Thymus (tissue), 11 donors: ENCODE measurements around the gene AMY2B. TPM values are rescaled to one million over a fixed set of nuclear protein-coding genes. Genes with fewer than 3 reads are reported as not detected.
"Not testable (repeated sequence)": the region's sequence is repeated elsewhere in the genome, so short reads cannot be mapped to it uniquely, and the experiment has no call there.

Experiments used
- DNase-seq, 9 donors: peaks; one replicate each; pipeline ENCODE4 v3.0.0-alpha.2; 2013; ENCODE audit warnings: low spot score in 9 of 9, low read depth in 6 of 9, missing footprints in 1 of 9
- H3K27ac ChIP-seq, 2 donors: one replicate each; pipeline ENCODE4 v1.5.1; 2013; ENCODE audit warnings: control low read depth in 1 of 2, low read depth in 1 of 2, low read length in 1 of 2, mild to moderate bottlenecking in 1 of 2, moderate library complexity in 1 of 2
- H3K27me3 ChIP-seq, 2 donors: one replicate each; pipeline ENCODE4 v1.5.1; 2013; ENCODE audit warnings: low read length in 1 of 2; ENCODE audit not compliant: control insufficient read depth in 2 of 2, insufficient read depth in 1 of 2
- H3K36me3 ChIP-seq, 2 donors: one replicate each; pipeline ENCODE4 v1.5.1; 2013; ENCODE audit warnings: low read length in 1 of 2, mild to moderate bottlenecking in 1 of 2, moderate library complexity in 1 of 2; ENCODE audit not compliant: control insufficient read depth in 2 of 2, insufficient read depth in 2 of 2
- H3K4me1 ChIP-seq, 2 donors: one replicate each; pipeline ENCODE4 v1.5.1; 2013; ENCODE audit warnings: low read length in 2 of 2; ENCODE audit not compliant: control insufficient read depth in 2 of 2, insufficient read depth in 2 of 2
- H3K4me3 ChIP-seq, 2 donors: one replicate each; pipeline ENCODE4 v1.5.1; 2013; ENCODE audit warnings: low read length in 2 of 2, control low read depth in 1 of 2, mild to moderate bottlenecking in 1 of 2
- H3K9me3 ChIP-seq, 2 donors: one replicate each; pipeline ENCODE4 v1.5.1; 2013; ENCODE audit warnings: low read length in 1 of 2, mild to moderate bottlenecking in 1 of 2; ENCODE audit not compliant: control insufficient read depth in 2 of 2, insufficient read depth in 1 of 2
- WGBS: extraction: QIAGEN DNeasy Blood & Tissue Kit; methylation state at CpG from one replicate; pipeline ENCODE4 v1.1.7; 2013; 5-methylcytosine and 5-hydroxymethylcytosine counted together
- polyA plus RNA-seq: library from polyadenylated mRNA; stranded (reverse); fragments of 200-250 nt; gene quantifications from one replicate; pipeline ENCODE4 v1.2.3, GENCODE V29; 2013
- total RNA-seq: library from RNA; stranded (reverse); fragments of 120-200 nt; gene quantifications from one replicate; pipeline ENCODE4 v1.2.4, GENCODE V29; 2013
- donor health status: healthy.

The AMY2B gene
- total and polyA plus RNA-seq, 2 donors = 12.5 to 83.9 TPM

GRCh38 chr1:103546496-103546895 lies 24.9 kb upstream of the AMY2B start:
- 98% methylated on average over 1 of the region's 1 CpG for WGBS
- Histone ChIP-seq H3K36me3 (peaks cover 17 to 37% of the 10 kb centered on the region in 2 donors), H3K27me3 (no peaks in the 10 kb centered on the region), H3K27ac (no peak overlapping the region), H3K4me1 (no peaks in the 10 kb centered on the region), H3K4me3 (no peak overlapping the region), H3K9me3 (no peaks in the 10 kb centered on the region)
- no peak for DNase-seq

- H3K9me3 ChIP-seq = no peaks in the 10 kb centered on the region
- WGBS = 98% methylated on average over 3 of the region's 3 CpGs
- DNase-seq = no peak
- no peaks in the 10 kb centered on the region for H3K4me1 ChIP-seq
- no peaks in the 10 kb centered on the region for H3K27me3 ChIP-seq
- H3K36me3 ChIP-seq = peaks cover 23 to 42% of the 10 kb centered on the region in 2 donors
- no peak overlapping the region for H3K4me3 ChIP-seq
- no peak overlapping the region for H3K27ac ChIP-seq
Observed at GRCh38 chr1:103547840-103548239, 23.5 kb upstream of the AMY2B start.

DNA sequence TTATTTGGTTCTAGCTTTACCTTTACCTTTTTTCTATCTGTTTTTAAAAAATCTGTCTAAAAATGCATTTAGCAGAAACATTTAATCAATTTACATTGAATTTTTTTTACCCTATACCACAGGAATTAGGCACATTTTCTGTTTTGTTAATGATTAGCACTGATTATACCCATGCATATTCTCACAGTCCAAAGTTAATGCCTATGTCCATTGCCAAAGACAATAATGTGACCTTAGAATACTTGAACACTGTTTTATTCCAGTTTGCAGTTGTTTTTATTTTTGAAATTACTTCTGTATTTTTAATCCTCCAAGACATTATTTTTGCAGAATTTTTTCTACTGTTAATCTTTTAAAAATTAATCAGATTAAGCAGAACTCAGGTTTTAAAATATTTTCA lies 11.0 kb upstream of the AMY2B start:
- Histone ChIP-seq H3K4me1 (no peaks in the 10 kb centered on the region), H3K9me3 (no peaks in the 10 kb centered on the region), H3K27me3 (no peaks in the 10 kb centered on the region), H3K27ac (no peak overlapping the region), H3K36me3 (peaks cover 0 to 5% of the 10 kb centered on the region in 2 donors), H3K4me3 (no peak overlapping the region)
- DNase-seq = no peak

- not testable (repeated sequence) for H3K4me3 ChIP-seq, H3K27ac ChIP-seq, H3K36me3 ChIP-seq, H3K9me3 ChIP-seq, H3K4me1 ChIP-seq, H3K27me3 ChIP-seq, DNase-seq
- WGBS = over 99% methylated on average over 3 of the region's 3 CpGs
Observed at GRCh38 chr1:103561124-103561523, 10.3 kb upstream of the AMY2B start.

- H3K27me3 ChIP-seq = no peaks in the 10 kb centered on the region
- WGBS = 72% methylated on average over 2 of the region's 2 CpGs
- DNase-seq = no peak
- no peaks in the 10 kb centered on the region for H3K36me3 ChIP-seq
- no peak overlapping the region for H3K27ac ChIP-seq
- no peaks in the 10 kb centered on the region for H3K4me1 ChIP-seq
- H3K4me3 ChIP-seq = no peak overlapping the region
- no peaks in the 10 kb centered on the region for H3K9me3 ChIP-seq
Observed at GRCh38 chr1:103561643-103562395, 9.6 kb upstream of the AMY2B start.

DNA sequence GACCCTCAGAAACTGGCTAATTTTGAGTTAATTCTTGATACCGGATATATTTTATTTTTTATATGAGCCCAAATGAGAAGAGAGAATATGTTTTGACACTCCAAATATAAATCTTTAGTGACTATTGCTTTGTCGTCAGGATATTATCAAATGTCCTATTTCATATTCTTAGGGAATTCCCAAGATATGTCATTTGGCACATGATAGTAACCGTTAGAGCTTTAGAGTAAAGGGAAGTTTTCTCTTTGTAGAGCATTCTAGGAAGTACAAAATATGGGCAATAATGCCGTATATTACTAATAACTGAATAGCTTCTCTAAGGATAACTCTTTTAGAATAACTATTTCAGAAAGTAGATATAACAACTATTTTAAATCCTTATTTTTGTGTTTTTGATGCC lies 8.3 kb upstream of the AMY2B start:
- WGBS = 95% methylated on average over 4 of the region's 4 CpGs
- Histone ChIP-seq H3K4me1 (no peaks in the 10 kb centered on the region), H3K4me3 (no peak overlapping the region), H3K9me3 (no peaks in the 10 kb centered on the region), H3K36me3 (no peaks in the 10 kb centered on the region), H3K27me3 (no peaks in the 10 kb centered on the region), H3K27ac (no peak overlapping the region)
- no peak for DNase-seq

DNA sequence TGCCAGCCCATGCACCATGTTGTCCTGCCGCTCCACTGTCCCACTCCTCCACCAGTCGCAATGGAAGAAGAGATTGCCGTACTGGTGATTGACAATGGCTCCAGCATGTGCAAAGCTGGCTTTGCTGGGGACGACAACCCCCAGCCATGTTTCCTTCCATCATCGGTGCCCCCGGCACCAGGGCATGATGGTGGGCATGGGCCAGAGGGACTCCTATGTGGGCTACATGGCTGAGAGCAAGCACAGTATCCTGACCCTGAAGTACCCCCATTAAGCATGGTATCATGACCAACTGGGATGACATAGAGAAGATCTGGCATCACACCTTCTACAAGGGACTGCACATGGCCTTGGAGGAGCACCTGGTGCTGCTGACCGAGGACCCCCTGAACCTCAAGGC lies 1.9 kb upstream of the AMY2B start:
- no peak overlapping the region for H3K4me3 ChIP-seq
- no peak overlapping the region for H3K27ac ChIP-seq
- no peaks in the 10 kb centered on the region for H3K27me3 ChIP-seq
- H3K36me3 ChIP-seq = no peaks in the 10 kb centered on the region
- 98% methylated on average over 7 of the region's 7 CpGs for WGBS
- peaks cover 0 to 5% of the 10 kb centered on the region in 2 donors for H3K9me3 ChIP-seq
- H3K4me1 ChIP-seq = no peaks in the 10 kb centered on the region
- DNase-seq = no peak

- no peak for DNase-seq
- no peaks in the 10 kb centered on the region for H3K9me3 ChIP-seq
- H3K27me3 ChIP-seq = no peaks in the 10 kb centered on the region
- H3K4me1 ChIP-seq = no peaks in the 10 kb centered on the region
- no peak overlapping the region for H3K4me3 ChIP-seq
- no peak overlapping the region for H3K27ac ChIP-seq
- H3K36me3 ChIP-seq = no peaks in the 10 kb centered on the region
Observed at GRCh38 chr1:103576065-103576464, 4.7 kb downstream of the AMY2B start.

- WGBS = 99% methylated on average over 4 of the region's 5 CpGs
Observed at GRCh38 chr1:103576784-103577183, 5.4 kb downstream of the AMY2B start.

More at GRCh38 chr1:103576784-103577183, 5.4 kb downstream of the AMY2B start:
- H3K4me3 ChIP-seq, H3K36me3 ChIP-seq, DNase-seq, H3K27ac ChIP-seq, H3K9me3 ChIP-seq, H3K4me1 ChIP-seq, H3K27me3 ChIP-seq: not testable (repeated sequence)
